ENCODE results near the gene DISP3.

GRCh38 chr1:11543796-11544195 is 64.8 kb downstream of the DISP3 start:
- TF ChIP-seq CTCF (IDR thresholded peaks at IDR 0.05) = no peak
- no peak for TF ChIP-seq ZFX (IDR thresholded peaks at IDR 0.05; ENCODE audit: borderline replicate concordance)

Measured in 22Rv1 (cell line).